Esophagus squamous epithelium (tissue), 5 donors: Measurements from ENCODE around the gene ACCSL. TPM values are rescaled to one million over a fixed set of nuclear protein-coding genes. Genes with fewer than 3 reads are reported as not detected.

Experiments
- DNase-seq: peaks from one replicate; lab custom pipeline; 2025; lab: John Stamatoyannopoulos, UW
- H3K27ac ChIP-seq, 4 donors: fragments of 200-600 bp; sonication (generic); one replicate each; pipeline ENCODE4 v1.5.1; 2016 to 2019; ENCODE audit warnings: mild to moderate bottlenecking in 1 of 4
- H3K27me3 ChIP-seq, 4 donors: fragments of 200-600 bp; sonication (generic); 1 replicate in 3 of 4; 2 replicates in 1 of 4; pipeline versions ENCODE4 v1.5.1 to v1.6.0; 2017 to 2021; ENCODE audit warnings: antibody characterized with exemption in 1 of 4
- H3K36me3 ChIP-seq, 3 donors: fragments of 200-600 bp; sonication (generic); one replicate each; pipeline ENCODE4 v1.5.1; 2016 to 2019
- H3K4me1 ChIP-seq, 3 donors: fragments of 200-600 bp; sonication (generic); one replicate each; pipeline ENCODE4 v1.5.1; 2017 to 2019
- H3K4me3 ChIP-seq, 4 donors: fragments of 200-600 bp; sonication (generic); 1 replicate in 3 of 4; 2 replicates in 1 of 4; pipeline ENCODE4 v1.5.1; 2016 to 2019; ENCODE audit warnings: mild to moderate bottlenecking in 2 of 4, moderate library complexity in 1 of 4
- H3K9me3 ChIP-seq, 3 donors: fragments of 200-600 bp; sonication (generic); one replicate each; pipeline ENCODE4 v1.5.1; 2016 to 2019
- CTCF ChIP-seq, 6 experiments: fragments of 450-650 bp in 4 of 6; fragments of 200-600 bp in 2 of 6; sonication (generic) in 2 of 6; IDR thresholded peaks; one replicate each; pipeline ENCODE4 v1.5.1; 2016 to 2019; ENCODE audit warnings: antibody characterized with exemption in 6 of 6, mild to moderate bottlenecking in 4 of 6, moderate library complexity in 4 of 6
- POLR2A ChIP-seq, 4 donors: fragments of 450-650 bp; IDR thresholded peaks; one replicate each; pipeline ENCODE4 v1.6.1; 2017; ENCODE audit warnings: antibody characterized with exemption in 4 of 4, mild to moderate bottlenecking in 4 of 4, moderate library complexity in 3 of 4
- WGBS, 2 donors: methylation state at CpG; one replicate each; pipeline ENCODE4 v1.1.5; 2018; 5-methylcytosine and 5-hydroxymethylcytosine counted together
- intact Hi-C: fragments of 100-400 bp; cut with DNase I; formaldehyde crosslinking; loops from one replicate; pipeline ENCODE4 v1.15.0; 2022
- total RNA-seq, 4 donors: library from RNA; depleted of rRNA; stranded (reverse); fragments of >200 nt; gene quantifications; one replicate each; pipeline ENCODE4 v1.1.0, GENCODE V29; 2016
- donor health status: DM: yes; HTN: yes; CAD: no.

The ACCSL gene
- total RNA-seq, 4 donors from 2014 or later, result not detected

- intact Hi-C loops, result no loop called here
- WGBS, 2 donors, result 100% methylated on average over 1 of the region's 1 CpG; no CpG with 5 or more reads in 1 of the 2 donors
- DNase-seq, result no peak
- H3K27me3 ChIP-seq, result no peaks in the 10 kb centered on the region
- no peak for TF ChIP-seq POLR2A (IDR thresholded peaks at IDR 0.05)
- TF ChIP-seq CTCF (IDR thresholded peaks at IDR 0.05), result no peak
- H3K4me3 ChIP-seq, result no peak overlapping the region
- peaks cover 0 to 18% (median 0%) of the 10 kb centered on the region in 3 donors for H3K4me1 ChIP-seq
- no peaks in the 10 kb centered on the region for H3K36me3 ChIP-seq
- H3K27ac ChIP-seq, result no peak overlapping the region
- peaks cover 0 to 8% (median 7%) of the 10 kb centered on the region in 3 donors for H3K9me3 ChIP-seq
Measured at GRCh38 chr11:44028401-44028800, 19.4 kb upstream of the ACCSL start.

- no peak overlapping the region for H3K4me3 ChIP-seq
- 72 to 80% methylated on average over 3 of the region's 3 CpGs for WGBS, 2 donors
- no peak for DNase-seq
- no peak for TF ChIP-seq POLR2A (IDR thresholded peaks at IDR 0.05)
- no peak for TF ChIP-seq CTCF (IDR thresholded peaks at IDR 0.05)
- no peaks in the 10 kb centered on the region for H3K27me3 ChIP-seq
- H3K9me3 ChIP-seq, result peaks cover 0 to 8% (median 7%) of the 10 kb centered on the region in 3 donors
- intact Hi-C loops, result no loop called here
- H3K4me1 ChIP-seq, result peaks cover 0 to 18% (median 0%) of the 10 kb centered on the region in 3 donors
- H3K36me3 ChIP-seq, result no peaks in the 10 kb centered on the region
- no peak overlapping the region for H3K27ac ChIP-seq
Measured at GRCh38 chr11:44028816-44029506, 18.8 kb upstream of the ACCSL start.

GRCh38 chr11:44029507-44029845, 18.3 kb upstream of the ACCSL start:
- WGBS, 2 donors, result 75 to 100% methylated on average over 1 of the region's 1 CpG
- Histone ChIP-seq H3K36me3 (no peaks in the 10 kb centered on the region), H3K4me1 (peaks cover 0 to 18% (median 0%) of the 10 kb centered on the region in 3 donors), H3K27ac (no peak overlapping the region), H3K9me3 (peaks cover 0 to 8% (median 7%) of the 10 kb centered on the region in 3 donors), H3K4me3 (no peak overlapping the region), H3K27me3 (no peaks in the 10 kb centered on the region)
- intact Hi-C loops, result no loop called here
- DNase-seq, result no peak
- no peak for TF ChIP-seq POLR2A (IDR thresholded peaks at IDR 0.05)
- TF ChIP-seq CTCF (IDR thresholded peaks at IDR 0.05), result no peak

- 13 to 31% methylated on average over 3 to 4 of the region's 5 CpGs for WGBS, 2 donors
- no peak for DNase-seq
- no peak overlapping the region for H3K4me3 ChIP-seq
- peaks cover 0 to 8% (median 7%) of the 10 kb centered on the region in 3 donors for H3K9me3 ChIP-seq
- no peaks in the 10 kb centered on the region for H3K27me3 ChIP-seq
- intact Hi-C loops, result no loop called here
- peak overlapping the region in 3 of 4 donors; percentile 23 to 80 (median 71) for H3K27ac ChIP-seq
- H3K4me1 ChIP-seq, result peaks cover 0 to 18% (median 0%) of the 10 kb centered on the region in 3 donors
- no peak for TF ChIP-seq POLR2A (IDR thresholded peaks at IDR 0.05)
- no peak for TF ChIP-seq CTCF (IDR thresholded peaks at IDR 0.05)
- H3K36me3 ChIP-seq, result no peaks in the 10 kb centered on the region
Measured at GRCh38 chr11:44029977-44030911, 17.5 kb upstream of the ACCSL start.
